ENCODE measurements around the gene SARNP.
A peak's percentile ranks its signal among the peaks of the same experiment; 100 is the strongest.
"Not testable (repeated sequence)": the region's sequence is repeated elsewhere in the genome, so short reads cannot be mapped to it uniquely, and the experiment has no call there.

The SARNP gene

DNA sequence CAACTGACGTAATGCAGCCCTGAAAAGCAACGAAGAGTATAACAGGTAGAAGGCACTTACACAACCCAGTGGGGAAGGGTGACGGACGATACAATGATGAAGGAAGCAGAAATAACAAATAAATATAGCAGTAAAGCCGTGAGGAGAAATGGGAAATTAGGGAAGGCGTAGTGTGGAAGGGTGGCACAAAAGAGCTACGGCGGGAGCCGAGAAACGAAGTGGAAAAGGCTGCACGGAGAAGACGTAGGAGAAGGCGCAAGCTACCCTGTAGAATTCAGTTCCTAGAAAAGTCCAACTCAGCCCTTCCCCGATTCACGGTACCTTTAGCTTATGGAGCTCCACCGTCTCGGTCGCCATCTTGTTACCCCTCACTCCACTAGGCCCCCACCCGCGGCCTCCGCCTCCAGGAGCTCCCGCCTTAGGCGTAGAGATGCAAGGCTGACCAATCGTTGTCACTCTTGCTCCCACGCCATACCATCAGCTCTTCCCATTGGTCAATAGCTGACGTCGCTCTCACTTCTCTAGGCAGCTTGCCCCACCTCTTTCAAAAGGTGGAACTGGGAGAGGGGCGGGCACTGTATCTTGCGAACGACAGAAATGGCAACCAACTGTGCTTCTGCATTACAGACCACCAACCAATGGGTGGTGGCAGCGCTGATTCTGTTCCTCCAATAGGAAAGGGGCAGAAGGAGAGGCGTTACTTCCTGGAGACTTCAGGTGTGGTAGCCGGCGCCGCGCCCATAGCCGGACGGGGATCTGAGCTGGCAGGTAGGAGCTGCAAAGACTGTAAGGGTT is at the start of gene SARNP, which contains the start of gene ORMDL2:
SARNP (minus strand) TSS at position 380 of the 795 bp plus-strand sequence; CDS start at position 357, 23 bp downstream.
ORMDL2 (plus strand) TSS at position 697 of the 795 bp plus-strand sequence. CDS start 959 bp downstream, outside the sequence.
- H3K27me3 Mint-ChIP-seq (ENCODE audit: low read depth), result no peaks in the 10 kb centered on the region
- H3K9me3 Mint-ChIP-seq, result no peaks in the 10 kb centered on the region
- DNase-seq (ENCODE audit: low spot score), result peak; percentile 98
- H3K27ac Mint-ChIP-seq, result no peak within 1 kb of the TSS
- no peak within 1 kb of the TSS for H3K4me3 Mint-ChIP-seq
- H3K4me1 Mint-ChIP-seq (ENCODE audit: low read depth), result peaks cover 31% of the 10 kb centered on the region
- peaks cover 45% of the 10 kb centered on the region for H3K36me3 Mint-ChIP-seq (ENCODE audit: low read depth)

- not testable (repeated sequence) for H3K36me3 Mint-ChIP-seq (ENCODE audit: low read depth); H3K27ac Mint-ChIP-seq; H3K4me3 Mint-ChIP-seq; H3K4me1 Mint-ChIP-seq (ENCODE audit: low read depth); H3K27me3 Mint-ChIP-seq (ENCODE audit: low read depth); DNase-seq (ENCODE audit: low spot score); H3K9me3 Mint-ChIP-seq
Observed at GRCh38 chr12:55866454-55867004, 49.0 kb upstream of the SARNP start.

GRCh38 chr12:55865327-55865726 is 47.8 kb upstream of the SARNP start:
- Mint-ChIP-seq H3K27me3 (ENCODE audit: low read depth) (no peaks in the 10 kb centered on the region), H3K9me3 (peaks cover 4% of the 10 kb centered on the region), H3K4me3 (no peak overlapping the region), H3K27ac (no peak overlapping the region), H3K36me3 (ENCODE audit: low read depth) (no peaks in the 10 kb centered on the region), H3K4me1 (ENCODE audit: low read depth) (no peaks in the 10 kb centered on the region)
- no peak for DNase-seq (ENCODE audit: low spot score)

- not testable (repeated sequence) for H3K9me3 Mint-ChIP-seq; H3K36me3 Mint-ChIP-seq (ENCODE audit: low read depth); H3K4me1 Mint-ChIP-seq (ENCODE audit: low read depth); DNase-seq (ENCODE audit: low spot score); H3K4me3 Mint-ChIP-seq; H3K27ac Mint-ChIP-seq; H3K27me3 Mint-ChIP-seq (ENCODE audit: low read depth)
Observed at GRCh38 chr12:55862931-55863330, 45.4 kb upstream of the SARNP start.

DNA sequence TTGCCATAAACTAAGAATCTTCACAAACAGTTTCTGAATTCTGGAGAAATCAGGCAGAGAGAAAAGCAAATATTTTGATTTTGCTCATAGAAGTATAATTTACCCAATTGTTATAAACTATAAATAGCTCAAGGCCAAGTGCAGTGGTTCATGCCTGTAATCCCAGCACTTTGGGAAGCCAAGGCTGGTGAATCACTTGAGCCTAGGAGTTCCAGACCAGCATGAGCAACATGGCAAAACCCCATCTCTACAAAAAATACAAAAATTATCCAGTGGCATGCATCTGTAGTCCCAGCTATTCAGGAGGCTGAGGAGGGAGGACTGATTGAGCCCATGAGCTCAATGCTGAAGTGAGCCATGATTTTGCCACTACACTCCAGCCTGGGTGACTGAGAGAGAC is 44.8 kb upstream of the SARNP start:
- DNase-seq (ENCODE audit: low spot score), result no peak
- no peak overlapping the region for H3K4me3 Mint-ChIP-seq
- no peak overlapping the region for H3K27ac Mint-ChIP-seq
- H3K36me3 Mint-ChIP-seq (ENCODE audit: low read depth), result no peaks in the 10 kb centered on the region
- H3K4me1 Mint-ChIP-seq (ENCODE audit: low read depth), result no peaks in the 10 kb centered on the region
- H3K9me3 Mint-ChIP-seq, result peaks cover 4% of the 10 kb centered on the region
- no peaks in the 10 kb centered on the region for H3K27me3 Mint-ChIP-seq (ENCODE audit: low read depth)

GRCh38 chr12:55861871-55862270 is 44.3 kb upstream of the SARNP start:
- H3K27me3 Mint-ChIP-seq (ENCODE audit: low read depth), result no peaks in the 10 kb centered on the region
- no peaks in the 10 kb centered on the region for H3K4me1 Mint-ChIP-seq (ENCODE audit: low read depth)
- no peak for DNase-seq (ENCODE audit: low spot score)
- no peak overlapping the region for H3K4me3 Mint-ChIP-seq
- no peaks in the 10 kb centered on the region for H3K36me3 Mint-ChIP-seq (ENCODE audit: low read depth)
- H3K9me3 Mint-ChIP-seq, result peaks cover 4% of the 10 kb centered on the region
- H3K27ac Mint-ChIP-seq, result no peak overlapping the region

DNA sequence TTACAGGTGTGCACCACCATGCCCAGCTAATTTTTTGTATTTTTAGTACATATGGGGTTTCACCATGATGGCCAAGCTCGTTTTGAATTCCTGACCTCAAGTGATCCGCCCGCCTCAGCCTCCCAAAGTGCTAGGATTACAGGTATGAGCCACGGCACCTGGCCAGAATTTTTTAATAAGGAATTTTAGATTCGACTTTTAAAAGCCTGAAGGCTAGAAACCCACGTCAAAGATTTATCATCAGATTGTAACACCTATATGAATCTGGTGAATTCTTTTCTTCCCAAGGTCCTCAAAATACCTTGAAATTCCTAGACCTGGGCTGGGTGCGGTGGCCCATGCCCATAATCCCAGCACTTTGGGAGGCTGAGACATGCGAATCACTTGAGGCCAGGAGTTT is 43.9 kb upstream of the SARNP start:
- peaks cover 4% of the 10 kb centered on the region for H3K9me3 Mint-ChIP-seq
- no peak overlapping the region for H3K27ac Mint-ChIP-seq
- no peaks in the 10 kb centered on the region for H3K4me1 Mint-ChIP-seq (ENCODE audit: low read depth)
- H3K4me3 Mint-ChIP-seq, result no peak overlapping the region
- H3K36me3 Mint-ChIP-seq (ENCODE audit: low read depth), result no peaks in the 10 kb centered on the region
- DNase-seq (ENCODE audit: low spot score), result no peak
- no peaks in the 10 kb centered on the region for H3K27me3 Mint-ChIP-seq (ENCODE audit: low read depth)

DNA sequence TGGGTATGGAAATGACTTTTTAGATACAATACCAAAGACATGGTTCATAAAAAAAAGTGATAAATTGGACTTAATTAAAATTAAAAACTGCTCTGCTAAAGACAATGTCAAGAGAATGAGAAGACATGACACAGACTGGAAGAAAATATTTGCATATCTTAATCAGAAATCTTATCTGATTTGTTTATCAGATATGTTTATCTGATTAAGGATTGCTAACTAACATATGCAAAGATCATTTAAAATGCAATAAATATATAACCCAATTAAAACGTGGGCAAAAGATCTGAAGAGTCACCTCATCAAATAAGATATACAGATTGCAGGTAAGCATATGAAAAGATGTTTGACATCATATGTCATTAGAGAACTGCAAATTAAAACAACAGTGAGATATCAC is 35.2 kb upstream of the SARNP start:
- peaks cover 9% of the 10 kb centered on the region for H3K27me3 Mint-ChIP-seq (ENCODE audit: low read depth)
- DNase-seq (ENCODE audit: low spot score), result no peak
- no peaks in the 10 kb centered on the region for H3K36me3 Mint-ChIP-seq (ENCODE audit: low read depth)
- no peaks in the 10 kb centered on the region for H3K9me3 Mint-ChIP-seq
- no peaks in the 10 kb centered on the region for H3K4me1 Mint-ChIP-seq (ENCODE audit: low read depth)
- H3K4me3 Mint-ChIP-seq, result no peak overlapping the region
- H3K27ac Mint-ChIP-seq, result no peak overlapping the region

DNA sequence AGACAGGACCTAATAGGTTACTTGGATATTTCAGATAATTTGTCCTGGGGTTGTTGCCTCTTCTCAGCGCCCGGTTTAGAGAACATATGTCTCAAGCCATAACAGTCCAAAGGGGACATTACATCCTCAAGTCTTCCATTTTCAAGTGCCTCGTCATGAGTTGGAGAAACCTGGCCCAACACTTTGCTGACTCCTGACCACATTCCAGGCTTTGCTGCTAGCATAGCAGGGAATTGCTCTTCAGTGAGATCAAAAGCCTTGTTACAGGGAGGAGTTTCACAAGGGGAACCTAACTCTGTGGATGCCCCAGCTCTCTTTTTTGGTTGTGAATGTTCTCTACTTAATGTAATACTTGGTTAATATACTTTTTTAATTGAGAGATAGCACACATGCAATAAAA is 33.4 kb upstream of the SARNP start:
- no peak for DNase-seq (ENCODE audit: low spot score)
- peaks cover 2% of the 10 kb centered on the region for H3K4me1 Mint-ChIP-seq (ENCODE audit: low read depth)
- H3K27me3 Mint-ChIP-seq (ENCODE audit: low read depth), result peaks cover 9% of the 10 kb centered on the region
- no peak overlapping the region for H3K4me3 Mint-ChIP-seq
- H3K36me3 Mint-ChIP-seq (ENCODE audit: low read depth), result no peaks in the 10 kb centered on the region
- no peak overlapping the region for H3K27ac Mint-ChIP-seq
- H3K9me3 Mint-ChIP-seq, result no peaks in the 10 kb centered on the region

DNA sequence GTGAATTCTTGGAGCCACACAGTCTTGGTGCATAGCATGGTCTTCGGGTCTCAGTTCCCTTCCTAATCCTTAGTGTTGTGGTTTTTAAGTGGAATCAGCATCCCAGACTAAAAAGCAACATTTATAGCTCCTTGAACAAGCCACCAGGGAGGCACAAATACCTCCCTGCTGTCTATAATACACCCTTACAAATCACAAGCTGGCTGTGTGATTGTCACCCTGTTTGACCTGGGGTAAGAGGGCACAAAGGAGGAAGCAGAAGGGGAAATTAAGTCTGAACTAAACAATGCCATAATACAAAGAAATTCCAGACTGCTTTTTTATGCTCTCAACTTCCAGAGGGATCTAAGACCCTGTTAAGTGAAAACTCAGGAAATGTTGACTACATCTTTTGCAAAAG is 32.9 kb upstream of the SARNP start:
- Mint-ChIP-seq H3K9me3 (no peaks in the 10 kb centered on the region), H3K4me3 (no peak overlapping the region), H3K4me1 (ENCODE audit: low read depth) (peaks cover 2% of the 10 kb centered on the region), H3K27ac (no peak overlapping the region), H3K27me3 (ENCODE audit: low read depth) (peaks cover 9% of the 10 kb centered on the region), H3K36me3 (ENCODE audit: low read depth) (no peaks in the 10 kb centered on the region)
- DNase-seq (ENCODE audit: low spot score), result no peak

GRCh38 chr12:55849616-55850343 is 32.3 kb upstream of the SARNP start:
- no peak overlapping the region for H3K4me3 Mint-ChIP-seq
- peaks cover 9% of the 10 kb centered on the region for H3K27me3 Mint-ChIP-seq (ENCODE audit: low read depth)
- no peak for DNase-seq (ENCODE audit: low spot score)
- H3K4me1 Mint-ChIP-seq (ENCODE audit: low read depth), result peaks cover 2% of the 10 kb centered on the region
- H3K27ac Mint-ChIP-seq, result no peak overlapping the region
- no peaks in the 10 kb centered on the region for H3K9me3 Mint-ChIP-seq
- no peaks in the 10 kb centered on the region for H3K36me3 Mint-ChIP-seq (ENCODE audit: low read depth)

GRCh38 chr12:55847603-55848291 is 30.2 kb upstream of the SARNP start:
- H3K36me3 Mint-ChIP-seq (ENCODE audit: low read depth), result no peaks in the 10 kb centered on the region
- no peak overlapping the region for H3K27ac Mint-ChIP-seq
- H3K27me3 Mint-ChIP-seq (ENCODE audit: low read depth), result peaks cover 9% of the 10 kb centered on the region
- H3K4me1 Mint-ChIP-seq (ENCODE audit: low read depth), result peaks cover 2% of the 10 kb centered on the region
- no peak for DNase-seq (ENCODE audit: low spot score)
- no peaks in the 10 kb centered on the region for H3K9me3 Mint-ChIP-seq
- H3K4me3 Mint-ChIP-seq, result no peak overlapping the region

DNA sequence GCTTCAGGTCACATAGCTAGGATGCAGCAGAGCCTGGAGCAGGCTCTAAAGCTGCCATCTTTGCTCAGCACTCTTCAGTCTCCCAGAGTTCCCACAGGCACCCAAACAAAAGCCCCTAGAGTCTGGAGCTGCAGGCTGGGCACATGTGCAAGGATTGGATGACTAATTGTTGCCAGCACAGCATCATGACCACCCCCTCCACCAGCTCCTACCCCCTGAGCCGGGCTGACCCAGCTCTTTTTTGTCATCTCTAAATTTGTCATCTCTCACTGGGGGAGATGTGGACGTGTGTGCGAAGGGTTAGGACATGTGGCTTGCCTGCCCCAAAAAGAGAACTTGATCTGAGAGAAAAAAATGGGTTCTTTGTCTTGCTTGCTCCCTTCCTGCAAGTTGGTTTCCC is 29.5 kb upstream of the SARNP start:
- no peak overlapping the region for H3K4me3 Mint-ChIP-seq
- peaks cover 2% of the 10 kb centered on the region for H3K4me1 Mint-ChIP-seq (ENCODE audit: low read depth)
- no peaks in the 10 kb centered on the region for H3K9me3 Mint-ChIP-seq
- no peak for DNase-seq (ENCODE audit: low spot score)
- H3K36me3 Mint-ChIP-seq (ENCODE audit: low read depth), result no peaks in the 10 kb centered on the region
- H3K27me3 Mint-ChIP-seq (ENCODE audit: low read depth), result peaks cover 9% of the 10 kb centered on the region
- no peak overlapping the region for H3K27ac Mint-ChIP-seq

Data from T-helper 2 cell treated with Interferon-gamma antibody and Interleukin-4, amounts not matched to agents 5 μg/mL and 100 μg/mL, for 36 hours (primary cell).